ENCODE results near the gene RAD51B.

RAD51B gene

GRCh38 chr14:68509188-68509983 lies 689.8 kb downstream of the RAD51B start:
- DNase-seq (ENCODE audit: low read depth in 2 of 2) = no peak

GRCh38 chr14:68510201-68511128 lies 690.9 kb downstream of the RAD51B start:
- peak; percentile 96 to 97 for DNase-seq (ENCODE audit: low read depth in 2 of 2)

- DNase-seq (ENCODE audit: low read depth in 2 of 2) = no peak
These were observed 691.8 kb downstream of the RAD51B start for GRCh38 chr14:68511129-68512047.

- peak; percentile 69 to 71 for DNase-seq (ENCODE audit: low read depth in 2 of 2)
These were observed 692.5 kb downstream of the RAD51B start for GRCh38 chr14:68512088-68512487.

DNA sequence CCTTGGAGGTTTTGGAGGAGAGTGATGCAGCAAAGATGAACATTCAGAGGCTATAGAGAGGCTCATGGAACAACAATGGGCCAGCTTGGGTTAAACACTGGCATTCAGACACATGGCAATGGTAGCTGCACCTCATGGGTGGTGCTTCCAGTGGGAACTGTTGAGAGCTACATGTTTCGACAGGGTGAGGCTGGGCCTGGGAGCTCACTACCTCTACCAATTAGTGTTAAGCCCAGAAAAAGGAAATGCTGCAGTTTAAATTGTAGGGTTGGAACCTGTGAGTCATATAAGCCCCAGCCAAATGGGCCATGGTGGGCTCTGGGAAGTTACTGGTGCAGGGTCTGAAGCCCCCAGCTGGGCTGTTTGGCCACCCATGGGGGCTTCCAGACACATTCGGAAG lies 693.6 kb downstream of the RAD51B start:
- no peak for DNase-seq (ENCODE audit: low read depth in 2 of 2)

- no peak for DNase-seq (ENCODE audit: low read depth in 2 of 2)
These were observed 694.4 kb downstream of the RAD51B start for GRCh38 chr14:68513838-68514607.

DNA sequence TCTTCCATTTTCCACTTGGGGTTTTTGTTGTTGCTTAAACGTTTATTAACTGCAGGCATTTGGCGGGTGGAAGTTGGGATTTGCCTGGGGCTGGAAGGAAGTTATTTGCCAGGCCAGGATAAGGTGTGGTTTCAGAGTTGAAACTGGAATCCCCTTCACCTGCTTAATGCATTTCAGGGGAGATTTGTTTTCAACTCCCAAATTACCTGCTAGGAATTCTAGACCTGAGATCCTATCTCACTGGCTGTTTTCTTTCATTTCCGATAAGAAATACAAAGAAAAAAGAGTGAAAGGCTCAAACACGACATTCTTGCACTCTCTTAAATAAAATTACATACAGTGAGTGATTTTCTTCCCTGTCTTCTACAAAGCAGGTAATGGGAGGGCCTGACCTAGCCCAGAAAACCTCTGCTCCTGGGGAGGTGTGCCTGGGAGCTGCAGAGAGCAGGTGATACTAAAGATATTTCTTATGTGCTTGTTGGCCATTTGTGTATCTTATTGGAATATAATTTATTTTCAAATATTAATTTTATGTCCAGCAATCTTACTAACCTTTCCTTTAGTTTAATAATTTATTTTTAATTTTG lies 695.1 kb downstream of the RAD51B start:
- no peak for DNase-seq (ENCODE audit: low read depth in 2 of 2)

- DNase-seq (ENCODE audit: low read depth in 2 of 2) = no peak
These were observed 696.8 kb downstream of the RAD51B start for GRCh38 chr14:68516342-68516741.

DNA sequence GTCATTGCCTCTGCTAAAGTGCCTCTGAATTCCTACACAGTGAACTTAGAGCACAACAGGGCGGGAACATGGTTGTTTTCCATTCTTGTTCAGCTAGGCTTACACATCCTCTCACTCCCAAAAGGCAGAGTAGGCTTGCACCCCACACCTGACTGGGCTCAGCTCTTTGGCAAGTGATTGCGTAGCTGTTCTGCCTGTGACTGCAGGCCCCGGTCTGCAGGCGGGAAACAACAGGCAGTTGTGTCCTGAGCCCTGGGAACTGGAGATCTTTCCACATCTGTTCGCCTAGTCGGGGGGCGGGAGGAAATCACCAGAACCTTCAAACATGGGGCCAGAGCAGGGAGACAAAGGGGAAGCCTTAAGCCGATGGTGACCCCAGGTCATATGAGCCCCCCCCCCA lies 698.6 kb downstream of the RAD51B start:
- DNase-seq (ENCODE audit: low read depth in 2 of 2) = no peak

GRCh38 chr14:68518761-68519670 lies 699.4 kb downstream of the RAD51B start:
- DNase-seq (ENCODE audit: low read depth in 2 of 2) = no peak

GRCh38 chr14:68519671-68520187 lies 700.1 kb downstream of the RAD51B start:
- DNase-seq (ENCODE audit: low read depth in 2 of 2) = no peak

GRCh38 chr14:68520637-68521556 lies 701.3 kb downstream of the RAD51B start:
- no peak for DNase-seq (ENCODE audit: low read depth in 2 of 2)

GRCh38 chr14:68521557-68521901 lies 702.0 kb downstream of the RAD51B start:
- no peak for DNase-seq (ENCODE audit: low read depth in 2 of 2)

- no peak for DNase-seq (ENCODE audit: low read depth in 2 of 2)
These were observed 702.5 kb downstream of the RAD51B start for GRCh38 chr14:68521961-68522509.

GRCh38 chr14:68522510-68523325 lies 703.1 kb downstream of the RAD51B start:
- DNase-seq (ENCODE audit: low read depth in 2 of 2) = peak; percentile 72 to 75

DNA sequence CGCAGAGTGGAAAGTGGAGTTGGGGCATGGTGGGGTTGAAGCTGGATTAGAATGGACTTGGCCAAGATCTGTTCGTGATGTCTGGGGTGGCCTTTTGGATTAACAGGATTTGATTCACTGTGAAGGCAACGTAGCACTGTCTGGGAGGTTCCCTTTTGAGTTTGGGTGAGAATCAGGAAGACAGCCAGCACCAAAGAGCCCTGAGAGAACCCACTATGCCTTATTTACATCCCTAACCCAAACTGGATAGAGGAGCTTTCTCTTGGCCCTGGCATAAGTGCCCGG lies 703.7 kb downstream of the RAD51B start:
- DNase-seq (ENCODE audit: low read depth in 2 of 2) = no peak

DNA sequence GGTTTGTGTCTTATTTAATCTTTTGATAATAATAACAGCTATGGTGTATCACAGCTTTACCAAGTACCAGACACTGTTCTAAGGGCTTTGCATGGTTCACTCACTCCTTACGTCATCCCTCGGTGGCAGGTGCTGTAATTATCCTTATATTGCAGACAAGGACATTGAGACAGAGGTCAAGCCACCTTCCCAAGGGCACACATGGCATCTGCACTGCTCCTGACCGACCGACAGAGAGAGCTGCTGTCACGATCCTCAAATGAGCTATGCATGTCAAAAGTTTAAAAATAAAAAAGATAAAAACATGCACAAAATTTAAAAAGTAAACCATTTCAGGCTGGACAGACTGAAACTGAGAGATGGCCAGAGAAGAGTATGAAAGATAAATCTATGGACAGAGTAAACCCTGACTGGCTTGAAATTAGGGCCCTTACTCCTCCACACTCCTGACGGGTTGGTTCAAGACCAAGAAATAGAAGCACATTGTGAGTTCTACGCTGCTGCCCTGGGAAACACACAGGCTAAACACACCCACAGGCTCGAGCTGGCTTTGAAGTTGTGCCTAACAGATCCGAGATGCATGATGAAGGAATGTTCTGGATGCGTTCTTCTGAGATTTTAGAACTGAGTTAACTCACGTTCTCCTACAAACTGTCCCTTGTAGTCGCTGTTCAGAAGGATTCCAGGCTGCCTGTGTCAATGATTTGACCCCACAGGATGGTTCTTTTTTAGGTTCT lies 704.6 kb downstream of the RAD51B start:
- no peak for DNase-seq (ENCODE audit: low read depth in 2 of 2)
